Osteoblast (primary cell): Measurements from ENCODE around the gene STK32C. TPM values are rescaled to one million over a fixed set of nuclear protein-coding genes. Genes with fewer than 3 reads are reported as not detected.

ENCODE experiments used
- DNase-seq: peaks from one replicate; pipeline ENCODE4 v3.0.0; 2011; ENCODE audit warnings: low spot score, mixed read lengths; ENCODE audit not compliant: insufficient read length; ENCODE audit errors: missing footprints
- H2AFZ ChIP-seq: 2 replicates; pipeline ENCODE4 v1.6.0; 2011; ENCODE audit warnings: mild to moderate bottlenecking, low read length
- H3K27ac ChIP-seq: 2 replicates; pipeline ENCODE4 v1.5.1; 2011; ENCODE audit warnings: mild to moderate bottlenecking, low read depth, low read length, moderate library complexity
- H3K27me3 ChIP-seq: 2 replicates; pipeline ENCODE4 v1.6.0; 2012; ENCODE audit warnings: mild to moderate bottlenecking, control low read depth, inconsistent platforms, low read length, moderate library complexity; ENCODE audit not compliant: insufficient read depth
- H3K36me3 ChIP-seq: 2 replicates; pipeline ENCODE4 v1.5.1; 2011; ENCODE audit warnings: mild to moderate bottlenecking, low read length, control low read depth, moderate library complexity; ENCODE audit not compliant: insufficient read depth
- H3K4me1 ChIP-seq: 2 replicates; pipeline ENCODE4 v1.5.1; 2011; ENCODE audit warnings: mild to moderate bottlenecking, low read length, control low read depth, moderate library complexity; ENCODE audit not compliant: insufficient read depth
- H3K4me2 ChIP-seq: 2 replicates; pipeline ENCODE4 v1.6.0; 2011; ENCODE audit warnings: mild to moderate bottlenecking, low read length; ENCODE audit not compliant: insufficient read depth
- H3K4me3 ChIP-seq: fragments of 200-600 bp; sonication (generic); 3 replicates; pipeline ENCODE4 v1.5.1; 2012; ENCODE audit warnings: mild to moderate bottlenecking, low read length, inconsistent platforms; ENCODE audit not compliant: insufficient read depth
- H3K79me2 ChIP-seq: 2 replicates; pipeline ENCODE4 v1.6.0; 2012; ENCODE audit warnings: mild to moderate bottlenecking, low read length, control low read depth, inconsistent platforms; ENCODE audit not compliant: insufficient read depth
- H3K9me3 ChIP-seq: 2 replicates; pipeline ENCODE4 v1.5.1; 2011; ENCODE audit warnings: low read depth, low read length, control low read depth
- H4K20me1 ChIP-seq: 2 replicates; pipeline ENCODE4 v1.6.0; 2012; ENCODE audit warnings: mild to moderate bottlenecking, low read length, control low read depth; ENCODE audit not compliant: insufficient read depth
- CTCF ChIP-seq: IDR thresholded peaks from 2 replicates; pipeline ENCODE4 v1.5.1; 2011; ENCODE audit warnings: mild to moderate bottlenecking, low read depth, low read length, moderate library complexity; ENCODE audit errors: extremely low read depth
- total RNA-seq: library from RNA; depleted of rRNA; stranded (reverse); fragments of >200 nt; gene quantifications from 2 replicates; pipeline ENCODE4 v1.2.3, GENCODE V29; 2012

The STK32C gene
- total RNA-seq, 1 donor = 14.5 TPM

DNA sequence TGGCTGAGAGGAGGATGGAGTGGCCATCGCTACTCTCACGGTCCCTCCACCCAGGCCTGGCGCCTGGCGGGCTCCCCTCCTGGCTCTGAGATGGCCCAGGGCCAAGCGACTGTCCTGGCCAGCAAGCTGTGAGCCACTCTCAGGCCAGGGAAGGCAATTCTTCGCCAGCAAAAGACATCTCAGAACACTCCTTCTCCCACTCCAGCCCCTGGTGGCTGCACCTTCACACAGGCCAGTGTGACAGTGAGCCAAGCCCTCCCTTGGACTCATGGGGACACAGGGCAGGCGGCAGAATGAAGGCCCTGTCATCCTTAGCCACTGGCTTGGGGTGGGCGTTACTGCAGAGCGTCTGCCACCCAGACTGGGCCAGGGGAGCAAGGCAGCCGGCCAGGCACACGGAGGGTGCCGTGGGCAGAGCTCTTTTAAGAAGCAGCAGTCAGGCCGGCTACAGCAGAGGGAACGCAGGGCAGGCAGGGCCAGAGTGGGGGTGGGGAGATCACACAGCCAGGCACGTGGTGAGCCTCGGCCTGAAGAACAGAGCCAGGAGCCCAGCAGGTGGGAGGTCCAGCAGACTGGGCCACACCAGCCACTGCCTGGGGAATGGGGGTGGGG lies 14.4 kb downstream of the STK32C start:
- Histone ChIP-seq H4K20me1 (peaks cover 20% of the 10 kb centered on the region), H3K79me2 (no peaks in the 10 kb centered on the region), H3K27me3 (peaks cover 6% of the 10 kb centered on the region), H3K4me2 (no peak overlapping the region), H3K36me3 (no peaks in the 10 kb centered on the region), H3K9me3 (no peaks in the 10 kb centered on the region), H3K4me1 (no peaks in the 10 kb centered on the region), H3K27ac (no peak overlapping the region), H3K4me3 (no peak overlapping the region), H2AFZ (no peak overlapping the region)
- TF ChIP-seq CTCF = no peak
- DNase-seq = peak; percentile 71

DNA sequence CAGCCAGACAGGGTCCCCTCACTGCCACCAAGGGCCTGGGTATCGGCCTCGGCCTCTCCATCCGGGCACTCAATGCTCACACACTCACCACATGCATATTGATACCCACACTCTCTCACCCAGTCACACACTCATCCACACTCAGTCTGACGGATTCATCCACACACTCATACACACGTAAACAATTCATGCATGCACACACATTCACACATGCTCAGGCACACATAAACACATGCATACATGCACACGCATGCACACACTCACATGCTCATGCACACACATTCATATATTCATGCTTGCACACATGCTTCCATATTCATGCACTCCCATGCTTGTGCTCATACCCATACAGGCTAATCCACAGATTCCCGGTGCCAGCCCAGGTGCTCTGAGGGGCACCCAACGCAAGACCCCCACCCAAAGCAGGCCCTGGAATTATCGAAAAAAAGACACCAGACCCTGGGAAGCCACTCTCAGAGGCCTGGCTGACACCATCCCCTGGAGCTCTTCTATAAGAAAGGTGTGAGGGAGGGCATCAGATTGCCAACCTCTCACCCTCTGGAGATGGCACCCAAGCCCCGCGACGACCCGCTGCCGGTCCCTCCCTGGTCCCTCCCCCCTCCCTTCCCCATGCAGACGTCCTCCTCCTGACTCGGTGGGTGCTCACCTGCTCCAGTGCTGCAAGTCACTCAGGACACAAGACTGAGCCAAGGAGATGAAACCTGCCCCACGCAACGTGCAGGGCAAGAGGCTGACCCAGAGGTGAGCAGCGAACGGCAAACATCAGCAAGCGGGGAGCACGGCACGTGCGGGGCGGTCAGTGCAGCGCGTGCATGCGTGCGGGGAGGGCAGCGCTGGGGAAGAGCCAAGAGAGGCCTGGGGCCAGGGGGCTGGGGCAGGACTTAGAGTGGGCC lies 15.2 kb downstream of the STK32C start:
- TF ChIP-seq CTCF = no peak
- H2AFZ ChIP-seq = no peak overlapping the region
- H3K4me1 ChIP-seq = no peaks in the 10 kb centered on the region
- H4K20me1 ChIP-seq = peaks cover 17% of the 10 kb centered on the region
- H3K4me3 ChIP-seq = no peak overlapping the region
- H3K9me3 ChIP-seq = no peaks in the 10 kb centered on the region
- H3K4me2 ChIP-seq = no peak overlapping the region
- no peak overlapping the region for H3K27ac ChIP-seq
- H3K36me3 ChIP-seq = no peaks in the 10 kb centered on the region
- no peaks in the 10 kb centered on the region for H3K79me2 ChIP-seq
- peak; percentile 51 for DNase-seq
- peaks cover 11% of the 10 kb centered on the region for H3K27me3 ChIP-seq

DNA sequence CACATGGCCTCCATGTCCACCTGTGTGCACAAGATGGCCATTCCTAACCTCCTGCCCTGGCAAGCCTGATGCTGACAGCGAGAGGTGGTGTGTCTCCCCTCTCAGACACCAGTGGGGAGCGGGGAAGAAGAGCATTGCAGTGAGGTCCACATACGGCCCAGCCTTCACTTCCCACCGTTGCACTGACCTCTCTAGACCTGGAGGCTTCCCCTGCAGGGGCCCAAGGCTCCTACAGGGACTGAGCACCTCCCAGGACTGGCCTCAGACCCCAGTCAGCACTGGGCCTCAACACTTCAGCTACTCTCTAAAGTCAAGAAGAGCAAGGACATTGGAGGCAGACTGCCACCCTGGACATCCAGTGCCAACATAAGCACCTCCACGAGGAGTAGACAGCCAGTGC lies 15.9 kb downstream of the STK32C start:
- Histone ChIP-seq H3K4me2 (no peak overlapping the region), H3K9me3 (no peaks in the 10 kb centered on the region), H3K36me3 (no peaks in the 10 kb centered on the region), H3K27ac (no peak overlapping the region), H3K4me1 (no peaks in the 10 kb centered on the region), H3K27me3 (peaks cover 11% of the 10 kb centered on the region), H4K20me1 (peaks cover 14% of the 10 kb centered on the region), H2AFZ (no peak overlapping the region), H3K79me2 (no peaks in the 10 kb centered on the region), H3K4me3 (no peak overlapping the region)
- TF ChIP-seq CTCF = no peak
- DNase-seq = peak; percentile 75

DNA sequence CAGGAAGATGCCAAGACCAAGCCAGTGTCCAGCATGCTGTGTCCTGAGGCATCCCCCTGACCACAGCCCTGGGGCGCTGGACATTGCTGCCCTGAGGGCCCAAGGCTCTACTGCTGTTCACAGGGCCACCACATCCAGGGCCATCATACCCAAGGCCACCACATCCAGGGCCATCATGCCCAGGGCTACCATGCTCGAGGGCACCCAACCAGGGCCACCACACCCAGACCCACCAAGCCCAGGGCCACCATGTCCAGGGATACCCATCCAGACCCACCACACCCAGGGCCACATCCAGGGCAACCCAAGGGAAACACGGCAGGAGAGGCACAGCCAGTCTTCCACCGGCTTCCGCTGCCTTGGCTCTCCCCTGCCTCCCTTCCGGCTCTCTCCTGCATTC lies 17.1 kb downstream of the STK32C start:
- no peaks in the 10 kb centered on the region for H3K9me3 ChIP-seq
- H3K36me3 ChIP-seq = no peaks in the 10 kb centered on the region
- H3K27ac ChIP-seq = no peak overlapping the region
- H2AFZ ChIP-seq = no peak overlapping the region
- H3K79me2 ChIP-seq = no peaks in the 10 kb centered on the region
- no peak for TF ChIP-seq CTCF
- no peaks in the 10 kb centered on the region for H3K4me1 ChIP-seq
- H3K4me2 ChIP-seq = no peak overlapping the region
- peaks cover 10% of the 10 kb centered on the region for H4K20me1 ChIP-seq
- H3K27me3 ChIP-seq = peaks cover 11% of the 10 kb centered on the region
- no peak overlapping the region for H3K4me3 ChIP-seq
- DNase-seq = no peak
